A549 (cell line): ENCODE measurements around the gene ZDHHC18. TPM values are rescaled to one million over a fixed set of nuclear protein-coding genes. Genes with fewer than 3 reads are reported as not detected.

Experiments used
- BHLHE40 ChIP-seq: IDR thresholded peaks from 2 replicates; pipeline ENCODE4 v1.6.1; 2012; ENCODE audit warnings: low read depth, low read length, inconsistent platforms
- CBX2 ChIP-seq: fragments of 200-600 bp; sonication (generic); IDR thresholded peaks from 2 replicates; pipeline ENCODE4 v1.6.1; 2016; ENCODE audit warnings: low read depth, mild to moderate bottlenecking, borderline replicate concordance
- CBX8 ChIP-seq: fragments of 200-600 bp; sonication (generic); IDR thresholded peaks from 2 replicates; pipeline ENCODE4 v1.6.1; 2016
- CHD2 ChIP-seq: fragments of 150-350 bp; IDR thresholded peaks from 2 replicates; pipeline ENCODE4 v1.6.1; 2014; ENCODE audit warnings: low read length; ENCODE audit not compliant: partially characterized antibody
- EHMT2 ChIP-seq: fragments of 200-600 bp; sonication (generic); IDR thresholded peaks from 2 replicates; pipeline ENCODE4 v1.6.1; 2016; ENCODE audit warnings: antibody characterized with exemption, low read depth, mild to moderate bottlenecking, moderate library complexity
- EP300 ChIP-seq, 2 experiments: fragments of >200 bp; sonication (Bioruptor Twin); formaldehyde crosslinking; IDR thresholded peaks; 2 replicates in 1 of 2; 3 replicates in 1 of 2; pipeline ENCODE4 v1.6.1; 2016 to 2017
- FOXS1 ChIP-seq: fragments of 250-450 bp; sonication (Bioruptor Pico); IDR thresholded peaks from 2 replicates; pipeline ENCODE4 v1.5.0; 2020; ENCODE audit warnings: mild to moderate bottlenecking, moderate library complexity
- GATA3 ChIP-seq: IDR thresholded peaks from 2 replicates; pipeline ENCODE4 v1.6.1; 2012; ENCODE audit warnings: borderline replicate concordance
- HDAC2 ChIP-seq: fragments of 200-600 bp; sonication (generic); IDR thresholded peaks from 2 replicates; pipeline ENCODE4 v1.6.1; 2016
- MAZ ChIP-seq: fragments of 150-350 bp; IDR thresholded peaks from 2 replicates; pipeline ENCODE4 v1.6.1; 2014; ENCODE audit warnings: antibody characterized with exemption, low read depth, low read length, borderline replicate concordance
- NPAS2 ChIP-seq: fragments of 250-450 bp; sonication (Bioruptor Pico); IDR thresholded peaks from 2 replicates; pipeline ENCODE4 v1.8.0; 2022; ENCODE audit warnings: mild to moderate bottlenecking, moderate library complexity, borderline replicate concordance
- NR3C1 ChIP-seq: fragments of >200 bp; sonication (Bioruptor Twin); formaldehyde crosslinking; IDR thresholded peaks from 3 replicates; pipeline ENCODE4 v1.6.1; 2017
- RARB ChIP-seq: fragments of 250-450 bp; sonication (Bioruptor Pico); IDR thresholded peaks from 2 replicates; pipeline ENCODE4 v1.8.0; 2021; ENCODE audit warnings: mild to moderate bottlenecking, moderate library complexity
- RFX5 ChIP-seq: fragments of 450-650 bp; IDR thresholded peaks from 2 replicates; pipeline ENCODE4 v1.7.1; 2014; ENCODE audit warnings: antibody characterized with exemption, mild to moderate bottlenecking, moderate library complexity
- RNF2 ChIP-seq: fragments of 200-600 bp; sonication (generic); IDR thresholded peaks from 2 replicates; pipeline ENCODE4 v1.6.1; 2016; ENCODE audit warnings: low read depth, mild to moderate bottlenecking, antibody characterized with exemption, moderate library complexity, borderline replicate concordance
- SMC3 ChIP-seq: fragments of >200 bp; sonication (Bioruptor Twin); formaldehyde crosslinking; IDR thresholded peaks from 3 replicates; pipeline ENCODE4 v1.6.1; 2018; ENCODE audit warnings: inconsistent platforms
- ZC3H11A ChIP-seq: fragments of 450-650 bp; IDR thresholded peaks from 2 replicates; pipeline ENCODE4 v1.6.1; 2014; ENCODE audit warnings: antibody characterized with exemption, mild to moderate bottlenecking
- ZFP36 ChIP-seq: fragments of 450-650 bp; IDR thresholded peaks from 2 replicates; pipeline ENCODE4 v1.6.1; 2014; ENCODE audit warnings: borderline replicate concordance; ENCODE audit not compliant: partially characterized antibody
- ZNF302 ChIP-seq: fragments of 250-450 bp; sonication (Bioruptor Pico); IDR thresholded peaks from 2 replicates; pipeline ENCODE4 v1.9.0; 2021; ENCODE audit warnings: inconsistent platforms, mild to moderate bottlenecking, moderate library complexity
- ZSCAN20 ChIP-seq: fragments of 250-450 bp; sonication (Bioruptor Pico); IDR thresholded peaks from 2 replicates; pipeline ENCODE4 v1.8.0; 2022; ENCODE audit warnings: mild to moderate bottlenecking, moderate library complexity
- polyA plus RNA-seq, 4 experiments: library from polyadenylated mRNA; depleted of rRNA in 3 of 4; stranded (reverse); fragments of >200 nt; fragmentation: RNase III in 1 of 4; extraction: RNeasy Plus Mini Kit Qiagen cat#74134 plus additional on column Dnase treatment in 1 of 4; gene quantifications; 2 replicates in 3 of 4; 3 replicates in 1 of 4; pipeline ENCODE4 v1.2.3, GENCODE V29; 2011 to 2017
- TF ChIP-seq, protein P1 (sequence below): IDR thresholded peaks from 2 replicates; pipeline ENCODE4 v1.6.1; 2012; ENCODE audit warnings: low read depth, borderline replicate concordance
- TF ChIP-seq, protein P2 (sequence below): fragments of >200 bp; sonication (Bioruptor Twin); formaldehyde crosslinking; IDR thresholded peaks from 3 replicates; pipeline ENCODE4 v1.6.1; 2016
- TF ChIP-seq, protein P3 (sequence below): fragments of 250-450 bp; sonication (Bioruptor Pico); IDR thresholded peaks from 2 replicates; pipeline ENCODE4 v1.5.0; 2020; ENCODE audit warnings: low read depth, mild to moderate bottlenecking, moderate library complexity
- TF ChIP-seq, protein P4 (sequence below): fragments of 150-350 bp; IDR thresholded peaks from 2 replicates; pipeline ENCODE4 v1.6.1; 2014; ENCODE audit warnings: low read depth, mild to moderate bottlenecking, low read length
- TF ChIP-seq, protein P5 (sequence below): IDR thresholded peaks from 2 replicates; pipeline ENCODE4 v1.6.1; 2012

Gene ZDHHC18
- polyA plus RNA-seq, 2 of the 4 experiments (the other 2 are of a cell fraction) = 16.2 to 20.0 TPM

DNA sequence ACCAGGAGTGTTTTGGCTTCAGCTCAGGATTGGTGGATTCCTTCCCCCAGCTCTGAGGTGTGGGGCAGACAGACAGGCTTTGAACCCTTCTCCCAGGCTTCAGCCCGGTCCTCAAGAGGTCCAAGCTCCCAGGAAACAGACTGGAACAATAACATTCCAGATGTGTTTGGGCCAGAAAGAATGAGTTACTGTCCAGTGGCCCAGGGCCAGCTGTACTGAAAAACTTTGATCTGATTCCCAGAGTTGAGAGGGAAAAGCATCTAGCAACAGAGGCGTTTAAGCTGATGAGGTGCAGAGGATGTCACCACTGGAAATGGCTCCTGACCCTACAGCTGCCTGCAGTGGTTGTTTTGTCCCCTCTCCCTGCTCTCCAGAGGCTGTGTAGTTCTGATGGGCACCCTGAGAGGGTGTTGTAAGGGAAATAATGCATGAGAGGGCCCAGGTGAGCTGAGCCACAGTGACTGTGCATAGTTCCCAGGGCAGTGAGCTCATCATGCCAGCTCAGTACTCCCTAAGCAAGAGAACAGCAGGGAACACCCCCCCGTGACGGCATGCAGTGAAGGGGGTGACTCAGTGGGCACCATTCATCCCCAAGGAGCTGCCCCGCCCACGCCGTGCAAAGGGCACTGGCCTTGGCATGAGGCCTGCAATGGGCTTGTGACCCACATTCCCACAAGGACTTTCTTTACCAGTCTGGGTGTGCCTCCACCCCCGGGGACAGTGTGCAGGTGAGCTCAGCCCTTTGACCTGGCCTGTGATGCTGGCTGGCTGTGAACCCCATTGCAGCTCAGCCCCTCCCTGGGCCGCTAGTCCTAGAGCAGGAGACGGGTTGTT lies 22.7 kb downstream of the ZDHHC18 start (continued):
- TF ChIP-seq, protein P1, sequence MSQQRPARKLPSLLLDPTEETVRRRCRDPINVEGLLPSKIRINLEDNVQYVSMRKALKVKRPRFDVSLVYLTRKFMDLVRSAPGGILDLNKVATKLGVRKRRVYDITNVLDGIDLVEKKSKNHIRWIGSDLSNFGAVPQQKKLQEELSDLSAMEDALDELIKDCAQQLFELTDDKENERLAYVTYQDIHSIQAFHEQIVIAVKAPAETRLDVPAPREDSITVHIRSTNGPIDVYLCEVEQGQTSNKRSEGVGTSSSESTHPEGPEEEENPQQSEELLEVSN = no peak
- TF ChIP-seq EP300 (IDR thresholded peaks at IDR 0.05) (peak; percentile 31 to 66; a peak in 2 of 5 replicates), ZNF302 (CRISPR knock-in tag) (no peak), ZFP36 (no peak), HDAC2 (no peak), RFX5 (no peak), SMC3 (no peak), ZC3H11A (no peak), RNF2 (no peak), CHD2 (no peak), ZSCAN20 (CRISPR knock-in tag) (no peak), NPAS2 (no peak), BHLHE40 (no peak), CBX8 (no peak), NR3C1 (no peak), FOXS1 (0 out of 2 replicates have a peak, but pooled peaks have one; percentile 48), CBX2 (no peak), GATA3 (no peak; the same call in 1 of the 2 replicates), RARB (CRISPR knock-in tag) (no peak; the same call in 1 of the 2 replicates), MAZ (no peak), EHMT2 (no peak)
- TF ChIP-seq, protein P2, sequence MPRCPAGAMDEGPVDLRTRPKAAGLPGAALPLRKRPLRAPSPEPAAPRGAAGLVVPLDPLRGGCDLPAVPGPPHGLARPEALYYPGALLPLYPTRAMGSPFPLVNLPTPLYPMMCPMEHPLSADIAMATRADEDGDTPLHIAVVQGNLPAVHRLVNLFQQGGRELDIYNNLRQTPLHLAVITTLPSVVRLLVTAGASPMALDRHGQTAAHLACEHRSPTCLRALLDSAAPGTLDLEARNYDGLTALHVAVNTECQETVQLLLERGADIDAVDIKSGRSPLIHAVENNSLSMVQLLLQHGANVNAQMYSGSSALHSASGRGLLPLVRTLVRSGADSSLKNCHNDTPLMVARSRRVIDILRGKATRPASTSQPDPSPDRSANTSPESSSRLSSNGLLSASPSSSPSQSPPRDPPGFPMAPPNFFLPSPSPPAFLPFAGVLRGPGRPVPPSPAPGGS = no peak
- TF ChIP-seq, protein P3, sequence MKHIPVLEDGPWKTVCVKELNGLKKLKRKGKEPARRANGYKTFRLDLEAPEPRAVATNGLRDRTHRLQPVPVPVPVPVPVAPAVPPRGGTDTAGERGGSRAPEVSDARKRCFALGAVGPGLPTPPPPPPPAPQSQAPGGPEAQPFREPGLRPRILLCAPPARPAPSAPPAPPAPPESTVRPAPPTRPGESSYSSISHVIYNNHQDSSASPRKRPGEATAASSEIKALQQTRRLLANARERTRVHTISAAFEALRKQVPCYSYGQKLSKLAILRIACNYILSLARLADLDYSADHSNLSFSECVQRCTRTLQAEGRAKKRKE = peak; percentile 66; the same call in 1 of the 2 replicates
- TF ChIP-seq, protein P4, sequence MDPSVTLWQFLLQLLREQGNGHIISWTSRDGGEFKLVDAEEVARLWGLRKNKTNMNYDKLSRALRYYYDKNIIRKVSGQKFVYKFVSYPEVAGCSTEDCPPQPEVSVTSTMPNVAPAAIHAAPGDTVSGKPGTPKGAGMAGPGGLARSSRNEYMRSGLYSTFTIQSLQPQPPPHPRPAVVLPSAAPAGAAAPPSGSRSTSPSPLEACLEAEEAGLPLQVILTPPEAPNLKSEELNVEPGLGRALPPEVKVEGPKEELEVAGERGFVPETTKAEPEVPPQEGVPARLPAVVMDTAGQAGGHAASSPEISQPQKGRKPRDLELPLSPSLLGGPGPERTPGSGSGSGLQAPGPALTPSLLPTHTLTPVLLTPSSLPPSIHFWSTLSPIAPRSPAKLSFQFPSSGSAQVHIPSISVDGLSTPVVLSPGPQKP = no peak
- TF ChIP-seq, protein P5, sequence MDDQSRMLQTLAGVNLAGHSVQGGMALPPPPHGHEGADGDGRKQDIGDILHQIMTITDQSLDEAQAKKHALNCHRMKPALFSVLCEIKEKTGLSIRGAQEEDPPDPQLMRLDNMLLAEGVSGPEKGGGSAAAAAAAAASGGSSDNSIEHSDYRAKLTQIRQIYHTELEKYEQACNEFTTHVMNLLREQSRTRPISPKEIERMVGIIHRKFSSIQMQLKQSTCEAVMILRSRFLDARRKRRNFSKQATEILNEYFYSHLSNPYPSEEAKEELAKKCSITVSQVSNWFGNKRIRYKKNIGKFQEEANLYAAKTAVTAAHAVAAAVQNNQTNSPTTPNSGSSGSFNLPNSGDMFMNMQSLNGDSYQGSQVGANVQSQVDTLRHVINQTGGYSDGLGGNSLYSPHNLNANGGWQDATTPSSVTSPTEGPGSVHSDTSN = no peak
